SK-N-SH treated with all-trans-retinoic acid at 6 μM for 48 hours (cell line): ENCODE measurements around the gene TGIF2.

Experiments used
- ATAC-seq: fragments of 200-7000 bp; cut with Tn5 transposase; 3 replicates; pipeline ENCODE4 v1.9.1; 2020; ENCODE audit warnings: mild to moderate bottlenecking, moderate library complexity
- ARNTL ChIP-seq: fragments of 450-650 bp; formaldehyde crosslinking; IDR thresholded peaks from 2 replicates; pipeline ENCODE4 v1.5.0; 2020; ENCODE audit warnings: low read depth, mild to moderate bottlenecking, moderate library complexity, borderline replicate concordance
- BACH2 ChIP-seq: fragments of 250-450 bp; sonication (Bioruptor Pico); IDR thresholded peaks from 2 replicates; pipeline ENCODE4 v1.9.0; 2021; ENCODE audit warnings: mild to moderate bottlenecking, borderline replicate concordance
- CSDC2 ChIP-seq: fragments of 250-450 bp; sonication (Bioruptor Pico); IDR thresholded peaks from 2 replicates; pipeline ENCODE4 v1.5.0; 2020; ENCODE audit warnings: mild to moderate bottlenecking, moderate library complexity
- ESRRG ChIP-seq: fragments of 250-450 bp; sonication (Bioruptor Pico); IDR thresholded peaks from 2 replicates; pipeline ENCODE4 v1.6.1; 2021; ENCODE audit warnings: mild to moderate bottlenecking
- GLIS3 ChIP-seq: fragments of 250-450 bp; sonication (Bioruptor Pico); IDR thresholded peaks from 2 replicates; pipeline ENCODE4 v1.5.0; 2020; ENCODE audit warnings: mild to moderate bottlenecking, moderate library complexity
- OSR1 ChIP-seq: fragments of 250-450 bp; sonication (Bioruptor Pico); IDR thresholded peaks from 2 replicates; pipeline ENCODE4 v1.8.0; 2022; ENCODE audit warnings: moderate library complexity, mild to moderate bottlenecking, inconsistent platforms
- PPARA ChIP-seq: fragments of 250-450 bp; sonication (Bioruptor Pico); IDR thresholded peaks from 2 replicates; pipeline ENCODE4 v1.5.0; 2020; ENCODE audit warnings: mild to moderate bottlenecking, borderline replicate concordance
- RARB ChIP-seq: fragments of 250-450 bp; sonication (Bioruptor Pico); IDR thresholded peaks from 2 replicates; pipeline ENCODE4 v1.8.0; 2021; ENCODE audit warnings: mild to moderate bottlenecking, moderate library complexity
- SNAI2 ChIP-seq: fragments of 250-450 bp; sonication (Bioruptor Pico); IDR thresholded peaks from 2 replicates; pipeline ENCODE4 v1.5.0; 2020; ENCODE audit warnings: mild to moderate bottlenecking, moderate library complexity
- TCF4 ChIP-seq: fragments of 250-450 bp; sonication (Bioruptor Pico); IDR thresholded peaks from 2 replicates; pipeline ENCODE4 v1.8.0; 2021; ENCODE audit warnings: mild to moderate bottlenecking, moderate library complexity, borderline replicate concordance
- TOX ChIP-seq: fragments of 250-450 bp; sonication (Bioruptor Pico); IDR thresholded peaks from 2 replicates; pipeline ENCODE4 v1.8.0; 2021; ENCODE audit warnings: mild to moderate bottlenecking, moderate library complexity, borderline replicate concordance
- ZC3H10 ChIP-seq: fragments of 250-450 bp; sonication (Bioruptor Pico); IDR thresholded peaks from 2 replicates; pipeline ENCODE4 v1.5.1; 2021; ENCODE audit warnings: mild to moderate bottlenecking, moderate library complexity
- ZFP3 ChIP-seq: fragments of 250-450 bp; sonication (Bioruptor Pico); IDR thresholded peaks from 2 replicates; pipeline ENCODE4 v1.5.0; 2020; ENCODE audit warnings: mild to moderate bottlenecking, moderate library complexity
- ZFP30 ChIP-seq: fragments of 450-650 bp; formaldehyde crosslinking; IDR thresholded peaks from 2 replicates; pipeline ENCODE4 v1.5.0; 2022; ENCODE audit warnings: mild to moderate bottlenecking, moderate library complexity
- ZNF565 ChIP-seq: fragments of 450-650 bp; formaldehyde crosslinking; conservative IDR thresholded peaks from 2 replicates; pipeline ENCODE4 v1.5.0; 2020; ENCODE audit warnings: low read depth, mild to moderate bottlenecking, moderate library complexity
- ZNF70 ChIP-seq: fragments of 450-650 bp; formaldehyde crosslinking; IDR thresholded peaks from 2 replicates; pipeline ENCODE4 v1.5.0; 2020; ENCODE audit warnings: mild to moderate bottlenecking, moderate library complexity
- ZNF8 ChIP-seq: fragments of 450-650 bp; formaldehyde crosslinking; IDR thresholded peaks from 2 replicates; pipeline ENCODE4 v1.5.0; 2020; ENCODE audit warnings: mild to moderate bottlenecking, moderate library complexity
- TF ChIP-seq, protein P1 (sequence below): fragments of 250-450 bp; sonication (Bioruptor Pico); IDR thresholded peaks from 2 replicates; pipeline ENCODE4 v1.8.0; 2021; ENCODE audit warnings: low read depth, mild to moderate bottlenecking, moderate library complexity, borderline replicate concordance
- TF ChIP-seq, protein P2 (sequence below): fragments of 250-450 bp; sonication (Bioruptor Pico); IDR thresholded peaks from 2 replicates; pipeline ENCODE4 v1.5.1; 2021; ENCODE audit warnings: mild to moderate bottlenecking, moderate library complexity
- TF ChIP-seq, protein P3 (sequence below): fragments of 250-450 bp; sonication (Bioruptor Pico); IDR thresholded peaks from 2 replicates; pipeline ENCODE4 v1.8.0; 2020; ENCODE audit warnings: mild to moderate bottlenecking, moderate library complexity, borderline replicate concordance
- TF ChIP-seq, protein P4 (sequence below): fragments of 250-450 bp; sonication (Bioruptor Pico); IDR thresholded peaks from 2 replicates; pipeline ENCODE4 v1.5.0; 2020; ENCODE audit warnings: mild to moderate bottlenecking, moderate library complexity

The TGIF2 gene

DNA sequence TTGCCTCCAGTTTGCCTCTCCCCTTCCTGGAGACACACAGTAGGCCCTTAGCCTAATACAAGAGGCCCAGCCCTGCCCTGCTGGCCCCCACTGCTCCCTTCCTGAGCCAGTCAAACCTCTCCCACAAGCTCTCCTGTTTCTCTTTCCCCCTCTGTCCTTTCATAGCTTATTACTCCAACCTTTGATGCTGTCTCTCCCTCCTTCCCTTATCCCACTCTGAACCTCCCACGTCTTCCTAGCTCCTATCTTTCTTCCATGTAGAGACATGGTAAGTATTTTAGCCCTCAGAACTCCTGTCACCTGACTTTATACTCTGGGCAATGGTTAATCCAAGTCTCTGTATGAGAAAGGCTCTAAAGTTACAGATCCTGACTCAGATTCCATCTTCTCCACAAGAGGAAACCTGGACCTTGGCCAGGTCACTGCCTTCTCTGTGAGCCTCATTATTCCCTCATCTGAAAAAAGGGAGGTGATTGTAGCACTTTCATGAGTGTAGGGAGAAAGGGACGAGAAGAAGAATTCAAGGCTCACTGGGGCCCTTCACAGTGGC, 6.7 kb downstream of the TGIF2 start:
- no peak for TF ChIP-seq ARNTL (CRISPR knock-in tag)
- TF ChIP-seq TOX (CRISPR knock-in tag) = no peak
- TF ChIP-seq ZFP3 = no peak
- no peak for TF ChIP-seq PPARA (CRISPR knock-in tag)
- no peak for TF ChIP-seq ESRRG (CRISPR knock-in tag)
- no peak for TF ChIP-seq ZFP30
- TF ChIP-seq ZNF70 (CRISPR knock-in tag) = no peak
- ATAC-seq = peak; percentile 46

DNA sequence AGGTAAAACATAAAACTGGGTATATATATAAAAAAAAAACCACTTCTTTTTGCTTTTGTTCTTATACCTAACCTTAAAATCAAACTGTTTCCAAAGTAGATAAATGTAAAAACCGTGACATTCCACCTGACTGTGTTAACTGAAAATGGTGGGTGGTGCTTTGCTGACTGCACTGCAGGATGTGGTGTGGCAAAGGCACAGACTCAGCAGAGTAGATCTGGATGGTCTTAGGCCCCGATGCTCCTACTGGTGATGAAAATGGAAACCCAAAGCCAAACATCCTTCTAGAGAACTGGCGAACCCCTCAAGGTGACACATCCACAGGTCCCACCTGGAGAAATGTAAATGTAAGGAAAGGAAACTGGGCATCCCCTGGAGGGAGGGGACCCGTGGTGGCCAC, 8.9 kb downstream of the TGIF2 start:
- ATAC-seq = no peak

DNA sequence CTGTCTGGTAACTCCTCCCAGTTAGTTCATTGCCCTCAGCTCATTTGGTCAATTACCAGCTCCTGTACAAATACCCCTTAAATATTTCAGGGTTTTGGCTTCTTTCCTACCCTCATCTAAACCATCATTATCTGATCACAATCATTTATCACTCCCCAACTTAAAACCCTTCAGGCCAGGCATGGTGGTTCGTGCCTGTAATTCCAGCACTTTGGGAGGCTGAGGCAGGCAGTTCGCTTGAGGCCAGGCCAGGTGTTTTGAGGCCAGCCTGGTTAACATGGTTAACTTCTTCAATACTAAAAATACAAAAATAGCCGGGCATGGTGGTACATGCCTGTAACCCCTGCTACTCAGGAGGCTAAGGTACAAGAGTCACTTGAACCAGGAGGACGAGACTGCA, 9.4 kb downstream of the TGIF2 start:
- TF ChIP-seq ESRRG (CRISPR knock-in tag) (no peak), ARNTL (CRISPR knock-in tag) (no peak), GLIS3 (CRISPR knock-in tag) (no peak), ZNF8 (CRISPR knock-in tag) (no peak), ZFP3 (no peak)
- TF ChIP-seq, protein P1, sequence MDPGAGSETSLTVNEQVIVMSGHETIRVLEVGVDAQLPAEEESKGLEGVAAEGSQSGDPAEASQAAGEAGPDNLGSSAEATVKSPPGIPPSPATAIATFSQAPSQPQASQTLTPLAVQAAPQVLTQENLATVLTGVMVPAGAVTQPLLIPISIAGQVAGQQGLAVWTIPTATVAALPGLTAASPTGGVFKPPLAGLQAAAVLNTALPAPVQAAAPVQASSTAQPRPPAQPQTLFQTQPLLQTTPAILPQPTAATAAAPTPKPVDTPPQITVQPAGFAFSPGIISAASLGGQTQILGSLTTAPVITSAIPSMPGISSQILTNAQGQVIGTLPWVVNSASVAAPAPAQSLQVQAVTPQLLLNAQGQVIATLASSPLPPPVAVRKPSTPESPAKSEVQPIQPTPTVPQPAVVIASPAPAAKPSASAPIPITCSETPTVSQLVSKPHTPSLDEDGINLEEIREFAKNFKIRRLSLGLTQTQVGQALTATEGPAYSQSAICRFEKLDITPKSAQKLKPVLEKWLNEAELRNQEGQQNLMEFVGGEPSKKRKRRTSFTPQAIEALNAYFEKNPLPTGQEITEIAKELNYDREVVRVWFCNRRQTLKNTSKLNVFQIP (CRISPR knock-in tag) = no peak
- no peak for ATAC-seq

More for the DNA sequence above, 8.9 kb downstream of the TGIF2 start:
- TF ChIP-seq ZFP30 (no peak), ZNF565 (no peak), TCF4 (CRISPR knock-in tag) (no peak), CSDC2 (no peak), GLIS3 (CRISPR knock-in tag) (no peak), ZC3H10 (CRISPR knock-in tag) (no peak), OSR1 (CRISPR knock-in tag) (no peak), ZFP3 (no peak), PPARA (CRISPR knock-in tag) (no peak), TOX (CRISPR knock-in tag) (no peak), RARB (CRISPR knock-in tag) (no peak), ZNF70 (CRISPR knock-in tag) (no peak), ARNTL (CRISPR knock-in tag) (no peak), SNAI2 (CRISPR knock-in tag) (no peak), BACH2 (CRISPR knock-in tag) (no peak)
- TF ChIP-seq, protein P2, sequence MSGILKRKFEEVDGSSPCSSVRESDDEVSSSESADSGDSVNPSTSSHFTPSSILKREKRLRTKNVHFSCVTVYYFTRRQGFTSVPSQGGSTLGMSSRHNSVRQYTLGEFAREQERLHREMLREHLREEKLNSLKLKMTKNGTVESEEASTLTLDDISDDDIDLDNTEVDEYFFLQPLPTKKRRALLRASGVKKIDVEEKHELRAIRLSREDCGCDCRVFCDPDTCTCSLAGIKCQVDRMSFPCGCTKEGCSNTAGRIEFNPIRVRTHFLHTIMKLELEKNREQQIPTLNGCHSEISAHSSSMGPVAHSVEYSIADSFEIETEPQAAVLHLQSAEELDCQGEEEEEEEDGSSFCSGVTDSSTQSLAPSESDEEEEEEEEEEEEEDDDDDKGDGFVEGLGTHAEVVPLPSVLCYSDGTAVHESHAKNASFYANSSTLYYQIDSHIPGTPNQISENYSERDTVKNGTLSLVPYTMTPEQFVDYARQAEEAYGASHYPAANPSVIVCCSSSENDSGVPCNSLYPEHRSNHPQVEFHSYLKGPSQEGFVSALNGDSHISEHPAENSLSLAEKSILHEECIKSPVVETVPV = no peak
- TF ChIP-seq, protein P3, sequence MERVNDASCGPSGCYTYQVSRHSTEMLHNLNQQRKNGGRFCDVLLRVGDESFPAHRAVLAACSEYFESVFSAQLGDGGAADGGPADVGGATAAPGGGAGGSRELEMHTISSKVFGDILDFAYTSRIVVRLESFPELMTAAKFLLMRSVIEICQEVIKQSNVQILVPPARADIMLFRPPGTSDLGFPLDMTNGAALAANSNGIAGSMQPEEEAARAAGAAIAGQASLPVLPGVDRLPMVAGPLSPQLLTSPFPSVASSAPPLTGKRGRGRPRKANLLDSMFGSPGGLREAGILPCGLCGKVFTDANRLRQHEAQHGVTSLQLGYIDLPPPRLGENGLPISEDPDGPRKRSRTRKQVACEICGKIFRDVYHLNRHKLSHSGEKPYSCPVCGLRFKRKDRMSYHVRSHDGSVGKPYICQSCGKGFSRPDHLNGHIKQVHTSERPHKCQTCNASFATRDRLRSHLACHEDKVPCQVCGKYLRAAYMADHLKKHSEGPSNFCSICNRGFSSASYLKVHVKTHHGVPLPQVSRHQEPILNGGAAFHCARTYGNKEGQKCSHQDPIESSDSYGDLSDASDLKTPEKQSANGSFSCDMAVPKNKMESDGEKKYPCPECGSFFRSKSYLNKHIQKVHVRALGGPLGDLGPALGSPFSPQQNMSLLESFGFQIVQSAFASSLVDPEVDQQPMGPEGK (CRISPR knock-in tag) = no peak
- TF ChIP-seq, protein P4, sequence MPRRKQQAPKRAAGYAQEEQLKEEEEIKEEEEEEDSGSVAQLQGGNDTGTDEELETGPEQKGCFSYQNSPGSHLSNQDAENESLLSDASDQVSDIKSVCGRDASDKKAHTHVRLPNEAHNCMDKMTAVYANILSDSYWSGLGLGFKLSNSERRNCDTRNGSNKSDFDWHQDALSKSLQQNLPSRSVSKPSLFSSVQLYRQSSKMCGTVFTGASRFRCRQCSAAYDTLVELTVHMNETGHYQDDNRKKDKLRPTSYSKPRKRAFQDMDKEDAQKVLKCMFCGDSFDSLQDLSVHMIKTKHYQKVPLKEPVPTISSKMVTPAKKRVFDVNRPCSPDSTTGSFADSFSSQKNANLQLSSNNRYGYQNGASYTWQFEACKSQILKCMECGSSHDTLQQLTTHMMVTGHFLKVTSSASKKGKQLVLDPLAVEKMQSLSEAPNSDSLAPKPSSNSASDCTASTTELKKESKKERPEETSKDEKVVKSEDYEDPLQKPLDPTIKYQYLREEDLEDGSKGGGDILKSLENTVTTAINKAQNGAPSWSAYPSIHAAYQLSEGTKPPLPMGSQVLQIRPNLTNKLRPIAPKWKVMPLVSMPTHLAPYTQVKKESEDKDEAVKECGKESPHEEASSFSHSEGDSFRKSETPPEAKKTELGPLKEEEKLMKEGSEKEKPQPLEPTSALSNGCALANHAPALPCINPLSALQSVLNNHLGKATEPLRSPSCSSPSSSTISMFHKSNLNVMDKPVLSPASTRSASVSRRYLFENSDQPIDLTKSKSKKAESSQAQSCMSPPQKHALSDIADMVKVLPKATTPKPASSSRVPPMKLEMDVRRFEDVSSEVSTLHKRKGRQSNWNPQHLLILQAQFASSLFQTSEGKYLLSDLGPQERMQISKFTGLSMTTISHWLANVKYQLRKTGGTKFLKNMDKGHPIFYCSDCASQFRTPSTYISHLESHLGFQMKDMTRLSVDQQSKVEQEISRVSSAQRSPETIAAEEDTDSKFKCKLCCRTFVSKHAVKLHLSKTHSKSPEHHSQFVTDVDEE = no peak
- TF ChIP-seq, protein P1 (CRISPR knock-in tag) = no peak
